Measurements from ENCODE around the gene PSENEN.
A peak's percentile ranks its signal among the peaks of the same experiment; 100 is the strongest.

PSENEN gene, protein sequence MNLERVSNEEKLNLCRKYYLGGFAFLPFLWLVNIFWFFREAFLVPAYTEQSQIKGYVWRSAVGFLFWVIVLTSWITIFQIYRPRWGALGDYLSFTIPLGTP

DNA sequence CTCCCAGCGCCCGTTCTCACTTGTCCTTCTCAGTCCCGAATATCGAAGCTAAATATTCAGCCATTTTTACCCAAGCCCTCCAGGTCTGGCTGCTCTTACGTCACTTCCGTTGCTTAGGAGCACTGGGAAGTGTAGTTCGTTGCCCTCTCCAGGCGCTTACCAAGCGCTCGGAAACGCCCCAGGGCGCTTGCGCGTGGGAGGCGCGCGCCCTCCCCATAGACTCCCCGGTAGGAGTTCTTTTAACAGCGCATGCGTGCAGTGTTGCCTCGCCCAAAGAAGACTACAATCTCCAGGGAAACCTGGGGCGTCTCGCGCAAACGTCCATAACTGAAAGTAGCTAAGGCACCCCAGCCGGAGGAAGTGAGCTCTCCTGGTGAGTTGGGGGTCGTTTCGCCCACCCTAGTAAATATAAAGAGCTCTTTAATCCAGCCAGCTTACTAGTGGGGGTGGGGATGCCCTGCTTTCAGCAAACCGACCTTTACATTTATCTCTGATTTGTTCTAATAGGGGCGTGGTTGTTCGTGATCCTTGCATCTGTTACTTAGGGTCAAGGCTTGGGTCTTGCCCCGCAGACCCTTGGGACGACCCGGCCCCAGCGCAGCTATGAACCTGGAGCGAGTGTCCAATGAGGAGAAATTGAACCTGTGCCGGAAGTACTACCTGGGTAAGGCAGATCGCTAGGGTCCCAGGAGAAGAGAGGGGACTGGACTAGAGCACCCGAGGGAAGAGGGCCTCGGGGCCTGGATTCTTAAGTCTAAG is at the start of gene PSENEN, which contains the start of gene U2AF1L4:
Gene PSENEN (plus strand): TSS at position 324 of the 759 bp plus-strand sequence. CDS start 280 bp downstream, at position 604.
Gene U2AF1L4 (minus strand): TSS at position 91 of the 759 bp plus-strand sequence. CDS start 27 bp downstream, at position 64.
- DNase-seq (ENCODE audit: low spot score), result peak; percentile 95
- FAIRE-seq, result peak; percentile 83

DNA sequence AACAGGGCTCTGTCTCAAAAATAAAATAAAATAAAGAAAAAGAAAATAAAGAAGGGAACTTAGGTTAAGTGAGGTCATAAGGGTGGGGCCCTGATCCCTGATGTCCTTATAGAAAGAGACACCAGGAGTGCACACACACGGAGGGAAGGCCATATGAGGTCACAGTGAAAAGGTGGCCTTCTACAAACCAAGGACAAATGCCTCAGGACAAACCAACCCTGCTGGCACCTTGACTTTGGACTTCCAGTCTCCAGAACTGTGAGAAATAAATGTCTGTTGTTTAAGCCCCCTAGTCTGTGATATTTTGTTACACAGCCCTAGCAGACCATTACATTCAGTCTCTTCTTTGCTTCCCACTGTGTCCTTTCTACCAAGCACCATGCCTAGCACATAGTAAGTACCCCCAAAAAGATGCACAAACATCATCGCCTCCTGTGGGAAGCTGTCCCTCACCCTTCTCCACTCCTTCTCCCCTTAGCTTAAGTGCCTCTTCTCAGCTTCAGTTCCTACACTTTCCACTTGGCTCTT is 49.5 kb upstream of the PSENEN start:
- no peak for DNase-seq (ENCODE audit: low spot score)
- no peak for FAIRE-seq

DNA sequence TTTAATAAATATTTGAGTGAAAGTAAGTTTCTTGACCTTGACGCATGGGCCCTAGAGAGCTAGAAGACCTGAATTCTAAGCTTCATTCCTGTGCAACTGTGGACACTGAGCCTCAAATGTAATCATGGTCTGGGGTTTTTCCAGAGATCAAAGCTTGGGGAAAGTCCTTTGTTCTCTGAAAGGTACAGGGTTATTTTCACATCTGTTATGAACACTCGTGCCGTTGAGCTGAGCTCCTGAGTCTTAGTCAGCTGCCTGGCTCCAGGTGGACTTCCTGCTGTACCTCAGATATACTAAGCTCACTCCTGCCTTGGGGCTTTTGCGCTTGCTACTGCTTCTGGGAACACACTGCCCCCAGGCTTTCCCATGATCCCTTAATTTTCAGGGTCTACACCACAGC is 48.6 kb upstream of the PSENEN start:
- DNase-seq (ENCODE audit: low spot score), result no peak
- FAIRE-seq, result no peak

DNA sequence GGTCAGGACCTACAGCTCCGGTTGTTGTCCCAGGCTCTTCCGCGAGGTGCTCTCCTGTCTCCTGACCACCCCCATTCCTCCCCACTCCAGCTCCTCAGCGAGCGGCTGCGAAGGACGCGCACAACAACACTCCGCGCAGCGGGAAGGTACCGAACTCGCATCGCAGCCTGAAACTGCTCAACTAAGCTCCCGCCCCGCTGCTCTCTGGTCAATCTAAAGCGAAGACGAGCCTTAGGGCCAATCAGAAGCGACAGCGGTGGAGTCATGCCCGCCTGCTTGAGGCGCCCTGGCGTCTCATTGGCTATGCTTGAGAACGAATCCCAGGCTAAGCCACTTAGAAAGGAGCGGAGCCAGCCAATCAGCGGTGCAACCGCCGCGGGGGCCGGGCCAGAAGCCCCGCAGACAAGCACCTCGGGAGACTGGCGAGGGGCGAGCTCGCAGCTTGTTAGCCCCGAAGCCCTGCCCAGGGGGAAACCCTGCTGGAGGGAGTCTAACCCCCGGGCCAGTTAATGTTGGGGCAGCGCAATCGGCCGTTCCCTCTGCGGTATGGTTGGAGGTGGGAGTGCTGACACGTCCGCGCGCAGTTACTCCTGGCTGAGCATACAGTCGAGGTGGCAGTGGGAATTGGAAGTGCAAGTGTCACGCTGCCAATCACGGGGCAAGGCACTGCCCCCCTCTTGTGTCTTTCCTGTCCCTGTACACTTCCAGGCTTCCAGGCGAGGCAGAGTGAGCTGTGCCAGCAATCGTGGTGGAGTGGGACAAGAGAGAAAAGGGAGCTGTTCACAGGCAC is 43.0 kb upstream of the PSENEN start:
- DNase-seq (ENCODE audit: low spot score) (peak; percentile 90), FAIRE-seq (peak; percentile 81)

DNA sequence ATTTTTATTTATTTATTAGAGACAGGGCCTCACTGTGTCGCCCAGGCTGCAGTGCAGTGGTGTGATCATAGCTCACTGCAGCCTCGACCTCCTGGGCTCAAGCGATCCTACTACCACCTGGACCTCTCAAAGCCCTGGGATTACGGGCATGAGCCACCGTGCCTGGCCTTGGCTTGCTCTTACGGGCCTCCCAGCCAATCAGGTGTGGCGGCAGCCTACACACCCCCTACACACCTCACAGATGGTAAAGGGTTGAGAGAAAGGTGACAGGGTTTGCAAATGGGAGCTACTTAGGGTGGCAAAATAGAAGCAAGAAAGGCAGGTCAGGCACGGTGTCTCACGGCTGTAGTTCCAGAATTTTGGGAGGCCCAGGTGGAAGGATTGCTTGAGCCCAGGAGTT is 42.1 kb upstream of the PSENEN start:
- no peak for FAIRE-seq
- no peak for DNase-seq (ENCODE audit: low spot score)

DNA sequence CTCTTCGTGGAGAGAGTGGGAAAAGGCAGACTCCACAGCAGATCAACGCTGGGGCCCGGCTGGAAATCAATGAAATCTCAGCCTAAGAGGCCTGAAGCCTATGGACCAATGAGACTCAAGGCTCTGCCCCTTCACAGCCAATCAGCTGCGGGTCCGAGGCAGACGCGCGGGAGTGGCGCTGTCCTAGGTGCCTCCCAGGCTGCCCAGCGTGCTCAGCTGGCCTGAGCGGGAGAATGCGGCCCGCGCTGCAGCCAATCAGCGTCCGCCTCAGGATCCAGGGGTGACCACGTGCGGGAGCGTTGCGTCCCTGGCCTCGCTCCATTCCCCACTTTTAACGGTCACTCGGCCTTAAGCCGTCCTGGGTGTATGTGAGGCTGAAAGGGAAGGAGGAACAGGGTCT is 41.2 kb upstream of the PSENEN start, which contains the start of gene ZBTB32:
Gene ZBTB32 (plus strand): TSS at position 341 of the 400 bp plus-strand sequence. CDS start 10,069 bp downstream, outside the sequence.
- DNase-seq (ENCODE audit: low spot score) (no peak), FAIRE-seq (no peak)

DNA sequence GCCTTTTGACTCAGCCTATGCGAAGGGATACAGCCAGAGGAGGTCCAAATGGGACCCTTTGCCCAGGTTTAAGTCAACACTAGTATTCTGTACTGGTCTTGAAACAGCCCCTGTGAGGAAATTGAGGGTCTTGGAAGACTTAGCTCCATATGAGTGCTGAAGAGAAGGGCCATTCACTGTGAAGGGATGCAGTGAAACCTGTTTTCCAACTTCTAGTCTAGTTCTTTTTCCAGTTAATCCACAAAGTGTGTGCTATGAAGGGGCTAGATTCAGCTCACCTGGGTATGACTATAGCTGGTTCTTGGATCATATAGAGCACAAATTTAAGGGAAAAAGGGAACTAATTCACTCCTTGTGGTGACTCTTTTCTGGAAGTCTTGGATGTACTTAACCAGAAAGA is 37.1 kb upstream of the PSENEN start:
- FAIRE-seq (no peak), DNase-seq (ENCODE audit: low spot score) (no peak)

DNA sequence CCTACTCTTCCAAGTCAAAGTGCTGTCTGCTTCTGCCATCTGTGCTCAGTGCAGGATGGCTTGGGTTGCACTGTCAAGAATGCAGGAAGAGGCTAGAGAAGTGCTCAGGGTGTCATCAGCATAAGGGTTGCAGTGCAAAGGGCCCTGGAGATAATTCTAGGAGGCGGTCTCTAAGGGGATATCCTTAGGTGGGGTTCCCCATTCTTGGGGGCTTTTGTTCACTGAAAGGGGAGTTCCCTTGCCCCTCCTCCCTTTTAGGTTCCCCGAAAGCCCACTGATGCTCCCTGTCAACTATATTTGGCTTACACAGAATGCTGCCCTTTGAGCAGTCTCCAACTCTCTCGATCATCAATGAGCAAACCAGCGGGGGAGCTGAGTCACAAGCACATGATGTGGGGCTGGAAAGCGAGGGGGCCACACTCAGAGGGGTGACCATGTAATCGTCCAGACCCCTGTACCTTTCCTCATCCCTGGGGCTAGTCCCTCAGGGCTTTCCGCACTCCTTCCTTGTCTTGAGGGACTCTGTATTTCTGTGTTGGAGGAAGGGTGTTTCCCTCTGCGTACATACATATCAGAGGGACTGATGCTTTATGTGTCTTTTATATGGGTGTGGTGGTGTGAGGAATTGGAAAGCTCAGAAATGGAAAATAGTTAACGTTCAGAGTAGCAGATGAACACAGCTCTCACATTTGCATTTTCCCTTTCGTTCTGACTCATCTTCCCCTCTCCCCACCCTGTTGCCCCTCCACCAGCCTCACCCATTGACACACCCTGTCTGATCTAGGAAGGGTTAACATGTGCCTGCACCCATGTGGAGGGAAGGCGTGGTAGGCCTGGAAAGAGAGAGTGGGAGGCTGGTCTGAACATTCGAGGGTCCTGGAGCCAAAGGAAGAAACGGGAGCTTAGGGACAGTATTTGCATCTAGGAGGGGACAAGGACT is 34.4 kb upstream of the PSENEN start:
- no peak for FAIRE-seq
- DNase-seq (ENCODE audit: low spot score), result no peak

DNA sequence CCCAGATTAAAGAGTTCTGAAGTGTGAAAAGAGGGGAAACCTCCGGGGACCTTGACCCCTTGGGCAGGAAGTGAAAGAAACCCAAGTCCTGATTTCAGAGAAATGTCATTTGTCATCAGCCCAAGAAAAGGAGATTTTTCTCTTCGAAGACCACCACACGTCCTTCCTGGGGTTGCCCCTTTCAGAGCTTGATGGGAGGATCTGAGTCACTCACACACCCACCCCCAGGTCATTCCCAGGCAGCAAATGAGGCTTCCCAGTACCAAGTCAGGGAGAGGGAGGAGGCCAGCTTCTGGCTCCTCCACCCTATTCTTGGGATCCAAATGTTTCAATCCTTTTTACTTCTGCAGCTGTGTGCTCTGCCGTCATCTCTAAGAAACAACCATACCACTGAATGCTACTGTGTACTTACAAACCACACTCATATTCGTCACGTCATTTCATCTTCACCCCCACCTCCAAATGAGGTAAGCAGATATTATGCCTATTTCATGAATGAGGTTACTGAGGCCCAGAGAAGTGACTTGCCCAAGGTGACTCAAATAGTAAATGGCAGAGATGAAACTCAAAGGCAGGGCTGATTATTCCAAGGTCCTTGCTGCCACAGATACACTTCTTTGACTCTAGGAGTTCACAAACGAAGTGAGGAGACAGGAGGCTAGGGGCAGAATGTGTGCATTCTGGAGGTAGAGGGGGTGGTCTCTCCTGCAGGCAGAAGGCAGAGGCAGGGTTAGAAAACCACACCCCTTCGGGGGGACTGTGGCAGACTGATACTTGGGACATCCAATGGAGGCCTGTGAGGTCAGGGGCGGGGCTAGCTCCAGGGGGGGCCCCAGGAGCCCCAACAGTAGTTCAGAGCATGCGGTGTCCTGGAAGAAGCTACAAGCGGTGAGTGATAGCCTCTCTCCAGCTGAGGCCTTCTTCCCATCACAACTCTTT is 32.6 kb upstream of the PSENEN start:
- DNase-seq (ENCODE audit: low spot score) (no peak), FAIRE-seq (no peak)

DNA sequence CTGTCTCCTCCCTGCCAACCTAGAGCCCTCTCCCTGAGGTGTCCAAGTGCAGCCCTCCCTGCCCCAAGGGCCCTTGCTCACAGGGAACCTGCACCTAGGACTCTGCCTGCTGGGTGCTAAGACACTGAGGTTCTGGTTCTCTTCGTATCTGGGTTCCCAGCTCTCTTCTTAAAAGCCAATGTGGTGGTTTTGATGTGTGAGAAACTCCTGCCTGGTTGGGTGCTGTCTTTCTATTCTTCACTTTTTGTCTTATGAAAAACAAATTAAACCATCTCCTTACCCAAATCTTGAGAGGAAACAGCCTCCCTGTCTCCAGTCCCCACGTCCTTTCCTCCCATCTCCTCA is 32.0 kb upstream of the PSENEN start:
- FAIRE-seq, result no peak

DNA sequence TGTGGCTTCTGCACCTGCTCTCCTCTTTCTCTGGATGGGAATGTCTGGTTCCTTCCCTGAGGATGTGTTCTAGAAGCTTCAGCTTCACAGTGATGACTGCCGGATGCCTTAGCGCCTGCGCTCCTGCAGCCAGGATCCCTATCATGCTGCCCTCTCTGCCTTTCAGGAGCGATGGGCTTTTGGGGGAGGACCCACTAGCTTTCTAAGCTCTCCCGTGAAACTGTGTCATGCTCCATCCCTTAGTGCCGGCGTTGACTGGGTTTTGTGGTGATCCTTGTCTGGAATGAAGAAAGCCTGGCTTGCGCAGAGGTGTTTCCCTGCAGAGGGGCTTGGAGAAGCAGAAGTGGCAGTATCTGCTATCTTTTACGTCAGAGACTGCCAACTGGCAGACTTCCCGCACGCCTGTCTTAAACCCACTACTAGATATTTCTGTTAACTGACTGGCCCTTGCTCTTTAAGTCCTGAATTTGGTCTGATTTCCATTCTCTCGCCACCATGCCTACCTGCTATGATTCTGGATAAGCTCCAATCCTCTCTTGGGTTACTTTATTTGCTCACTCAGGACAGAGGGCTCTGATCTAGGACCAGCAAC is 31.5 kb upstream of the PSENEN start:
- no peak for DNase-seq (ENCODE audit: low spot score)
- no peak for FAIRE-seq

More for the DNA sequence above, 32.0 kb upstream of the PSENEN start:
- no peak for DNase-seq (ENCODE audit: low spot score)

DNA sequence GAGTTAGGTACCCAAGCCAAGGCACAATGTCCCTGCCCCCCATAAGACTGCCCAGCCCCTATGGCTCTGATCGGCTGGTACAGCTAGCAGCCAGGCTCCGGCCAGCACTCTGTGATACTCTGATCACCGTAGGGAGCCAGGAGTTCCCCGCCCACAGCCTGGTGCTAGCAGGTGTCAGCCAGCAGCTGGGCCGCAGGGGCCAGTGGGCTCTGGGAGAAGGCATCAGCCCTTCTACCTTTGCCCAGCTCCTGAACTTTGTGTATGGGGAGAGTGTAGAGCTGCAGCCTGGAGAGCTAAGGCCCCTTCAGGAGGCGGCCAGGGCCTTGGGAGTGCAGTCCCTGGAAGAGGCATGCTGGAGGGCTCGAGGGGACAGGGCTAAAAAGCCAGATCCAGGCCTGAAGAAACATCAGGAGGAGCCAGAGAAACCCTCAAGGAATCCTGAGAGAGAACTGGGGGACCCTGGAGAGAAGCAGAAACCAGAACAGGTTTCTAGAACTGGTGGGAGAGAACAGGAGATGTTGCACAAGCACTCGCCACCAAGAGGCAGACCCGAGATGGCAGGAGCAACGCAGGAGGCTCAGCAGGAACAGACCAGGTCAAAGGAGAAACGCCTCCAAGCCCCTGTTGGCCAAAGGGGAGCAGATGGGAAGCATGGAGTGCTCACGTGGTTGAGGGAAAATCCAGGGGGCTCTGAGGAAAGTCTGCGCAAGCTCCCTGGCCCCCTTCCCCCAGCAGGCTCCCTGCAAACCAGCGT is 30.7 kb upstream of the PSENEN start:
- DNase-seq (ENCODE audit: low spot score), result no peak
- FAIRE-seq, result no peak

DNA sequence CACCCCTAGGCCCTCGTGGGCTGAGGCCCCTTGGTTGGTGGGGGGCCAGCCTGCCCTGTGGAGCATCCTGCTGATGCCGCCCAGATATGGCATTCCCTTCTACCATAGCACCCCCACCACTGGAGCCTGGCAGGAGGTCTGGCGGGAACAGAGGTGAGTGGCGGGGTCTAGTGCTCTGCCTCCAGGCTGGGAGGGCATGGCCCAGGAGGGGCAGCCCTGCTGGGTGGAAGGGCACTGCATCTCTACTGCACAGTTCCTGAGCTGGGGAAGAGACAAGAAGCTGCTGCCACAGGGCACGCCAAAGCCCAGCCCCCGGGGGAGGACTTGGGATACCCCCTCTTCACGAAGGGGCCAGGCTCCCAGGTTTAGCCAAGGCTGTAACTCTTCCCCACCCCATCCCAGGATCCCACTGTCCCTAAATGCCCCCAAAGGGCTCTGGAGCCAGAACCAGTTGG is 30.1 kb upstream of the PSENEN start:
- FAIRE-seq, result no peak
- DNase-seq (ENCODE audit: low spot score), result no peak

DNA sequence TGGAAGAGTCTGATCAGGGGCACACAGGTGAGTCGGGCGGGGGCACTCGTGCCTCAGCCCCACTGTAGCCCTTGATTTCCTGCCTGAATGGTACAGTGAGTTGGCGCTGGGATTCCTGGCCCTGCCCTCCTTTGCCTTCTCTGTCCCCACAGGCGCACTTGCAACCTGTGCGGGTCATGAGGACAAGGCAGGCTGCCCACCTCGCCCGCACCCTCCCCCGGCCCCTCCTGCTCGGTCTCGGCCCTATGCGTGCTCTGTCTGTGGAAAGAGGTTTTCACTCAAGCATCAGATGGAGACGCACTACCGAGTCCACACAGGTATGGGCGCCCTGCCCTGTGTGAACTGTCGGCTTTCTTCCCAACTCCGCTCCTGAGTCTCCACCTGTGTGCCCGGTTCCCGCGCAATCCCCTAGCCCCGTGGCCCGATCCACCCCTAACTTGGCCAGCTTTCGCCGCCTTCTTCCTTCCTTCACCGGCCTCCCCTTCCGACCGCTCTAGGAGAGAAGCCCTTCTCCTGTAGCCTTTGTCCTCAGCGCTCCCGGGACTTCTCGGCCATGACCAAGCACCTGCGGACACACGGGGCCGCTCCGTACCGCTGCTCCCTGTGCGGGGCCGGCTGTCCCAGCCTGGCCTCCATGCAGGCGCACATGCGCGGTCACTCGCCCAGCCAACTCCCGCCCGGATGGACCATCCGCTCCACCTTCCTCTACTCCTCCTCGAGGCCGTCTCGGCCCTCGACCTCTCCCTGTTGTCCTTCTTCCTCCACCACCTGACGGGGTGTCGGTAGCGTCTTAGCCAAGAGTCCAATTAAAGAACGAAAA is 29.3 kb upstream of the PSENEN start:
- no peak for FAIRE-seq
- peak; percentile 3 for DNase-seq (ENCODE audit: low spot score)

DNA sequence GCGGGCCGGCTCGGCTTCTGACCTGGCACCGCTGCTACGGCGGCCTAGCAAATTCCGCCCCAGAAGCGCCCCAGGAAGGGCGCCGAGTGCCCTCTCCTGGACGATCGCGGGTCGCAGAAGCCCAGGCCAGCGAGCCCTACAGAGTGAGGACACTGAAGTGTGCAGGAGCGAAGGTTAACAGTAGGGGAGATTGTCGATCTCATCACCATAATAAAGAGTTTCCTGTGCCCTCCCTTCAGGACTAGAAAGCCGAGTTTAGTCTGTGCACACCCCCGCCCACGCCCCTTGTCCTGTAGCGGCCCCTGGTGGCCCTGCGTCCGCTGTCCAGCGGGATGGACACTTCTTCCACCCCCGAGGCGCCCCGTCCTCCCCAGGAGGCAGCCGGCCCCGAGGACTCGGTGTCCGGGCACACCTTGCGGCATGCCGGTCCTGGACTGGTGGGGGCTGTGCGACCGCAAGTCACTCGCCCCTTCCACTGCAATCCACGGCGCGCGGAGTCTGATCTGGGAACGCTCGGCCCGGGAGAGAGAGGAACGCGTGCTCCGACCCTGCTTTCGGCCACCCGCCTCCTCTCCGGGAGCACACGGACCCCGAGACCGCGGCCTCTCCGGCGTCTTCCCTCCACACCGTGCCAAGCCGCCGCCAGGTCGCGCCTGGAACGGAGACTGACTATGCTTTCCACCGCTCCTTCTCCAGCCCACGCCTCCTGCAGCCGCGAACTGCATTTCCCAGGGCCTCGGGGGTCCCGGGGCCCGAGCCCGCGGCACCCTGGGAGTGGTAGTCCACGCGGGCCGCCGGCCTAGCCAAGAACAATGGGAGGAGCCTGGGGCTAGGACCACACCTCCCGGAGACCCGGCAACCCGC is 28.4 kb upstream of the PSENEN start:
- no peak for FAIRE-seq
- DNase-seq (ENCODE audit: low spot score), result peak; percentile 79

DNA sequence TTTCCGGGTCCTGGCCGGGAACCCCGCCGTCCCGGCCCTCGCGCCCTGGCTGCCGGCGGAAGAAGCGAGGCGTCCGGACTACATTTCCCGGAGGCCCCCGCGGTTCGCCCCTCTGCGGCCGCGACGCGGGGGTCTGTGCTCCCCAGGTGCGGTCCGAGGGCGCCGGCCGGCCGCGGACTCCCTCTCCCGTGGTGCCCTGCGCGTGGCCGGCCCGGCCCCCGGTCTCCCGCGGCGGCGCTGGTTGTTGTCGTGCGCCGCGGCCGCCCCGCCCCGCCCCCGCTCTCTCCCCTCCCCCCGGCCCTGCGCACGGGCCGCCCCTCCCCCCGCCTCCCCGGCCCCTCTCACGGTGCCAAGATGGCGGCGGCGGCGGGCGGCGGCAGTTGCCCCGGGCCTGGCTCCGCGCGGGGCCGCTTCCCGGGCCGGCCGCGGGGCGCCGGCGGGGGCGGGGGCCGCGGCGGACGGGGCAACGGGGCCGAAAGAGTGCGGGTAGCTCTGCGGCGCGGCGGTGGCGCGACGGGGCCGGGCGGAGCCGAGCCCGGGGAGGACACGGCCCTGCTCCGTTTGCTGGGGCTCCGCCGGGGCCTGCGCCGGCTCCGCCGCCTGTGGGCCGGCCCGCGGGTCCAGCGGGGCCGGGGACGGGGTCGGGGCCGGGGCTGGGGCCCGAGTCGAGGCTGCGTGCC is 27.6 kb upstream of the PSENEN start, which contains the start of gene KMT2B:
Gene KMT2B (plus strand): TSS at position 339 of the 680 bp plus-strand sequence. CDS start 16 bp downstream, at position 355.
- DNase-seq (ENCODE audit: low spot score) (peak; percentile 87), FAIRE-seq (no peak)
